HEK293T (cell line): ENCODE measurements around the gene TCEAL1.

Experiments used
- ARNT ChIP-seq: fragments of 450-650 bp; IDR thresholded peaks from 2 replicates; pipeline ENCODE4 v1.6.1; 2017; ENCODE audit warnings: mild to moderate bottlenecking
- BHLHE40 ChIP-seq: fragments of 450-650 bp; IDR thresholded peaks from 2 replicates; pipeline ENCODE4 v1.6.1; 2016; ENCODE audit warnings: mild to moderate bottlenecking, moderate library complexity, borderline replicate concordance
- ELF4 ChIP-seq: fragments of 450-650 bp; IDR thresholded peaks from 2 replicates; pipeline ENCODE4 v1.6.1; 2017; ENCODE audit warnings: antibody characterized with exemption
- FOXA1 ChIP-seq: fragments of 450-650 bp; IDR thresholded peaks from 2 replicates; pipeline ENCODE4 v1.6.1; 2016; ENCODE audit warnings: mild to moderate bottlenecking
- FOXM1 ChIP-seq: fragments of 450-650 bp; IDR thresholded peaks from 2 replicates; pipeline ENCODE4 v1.6.1; 2017; ENCODE audit warnings: mild to moderate bottlenecking, borderline replicate concordance
- NFRKB ChIP-seq: fragments of 450-650 bp; IDR thresholded peaks from 2 replicates; pipeline ENCODE4 v1.6.1; 2016; ENCODE audit warnings: mild to moderate bottlenecking, moderate library complexity
- PKNOX1 ChIP-seq: fragments of 450-650 bp; IDR thresholded peaks from 2 replicates; pipeline ENCODE4 v1.6.1; 2016
- SP1 ChIP-seq: fragments of 450-650 bp; IDR thresholded peaks from 2 replicates; pipeline ENCODE4 v1.6.1; 2017
- SUZ12 ChIP-seq: fragments of 450-650 bp; IDR thresholded peaks from 2 replicates; pipeline ENCODE4 v1.6.1; 2016; ENCODE audit warnings: mild to moderate bottlenecking
- ZNF384 ChIP-seq: fragments of 450-650 bp; IDR thresholded peaks from 2 replicates; pipeline ENCODE4 v1.6.1; 2016

GRCh38 chrX:103626855-103627254, 1.9 kb upstream of the TCEAL1 start:
- TF ChIP-seq FOXM1 (no peak), NFRKB (no peak), BHLHE40 (no peak), ARNT (no peak), SUZ12 (no peak), ELF4 (no peak), FOXA1 (no peak), SP1 (no peak), PKNOX1 (no peak), ZNF384 (no peak)
